ENCODE data around the gene ICA1.

DNA sequence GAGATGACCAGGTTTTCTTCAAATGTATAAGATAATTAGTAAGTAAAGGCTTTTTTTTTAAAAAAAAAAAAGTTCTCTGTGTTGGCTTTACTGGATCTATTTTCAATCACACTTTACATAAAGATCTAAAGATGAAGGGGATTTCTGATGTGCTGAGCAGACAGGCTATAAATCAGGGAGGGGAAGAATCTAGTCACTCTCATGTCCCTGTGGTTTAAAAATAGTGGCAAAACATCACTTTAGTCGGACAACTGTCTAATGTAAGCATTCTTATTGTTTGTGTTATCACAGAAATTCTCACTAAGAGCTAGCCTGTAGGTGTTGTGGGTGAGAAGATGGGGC, 132.7 kb downstream of the ICA1 start:
- TF ChIP-seq CTCF (IDR thresholded peaks at IDR 0.05) = no peak
- no peak for TF ChIP-seq POLR2A (IDR thresholded peaks at IDR 0.05; ENCODE audit: low read depth)
- TF ChIP-seq EP300 (IDR thresholded peaks at IDR 0.05) = no peak
- TF ChIP-seq POLR2AphosphoS5 (IDR thresholded peaks at IDR 0.05) = no peak

Measured in esophagus muscularis mucosa (tissue), 4 donors.